K562 (cell line): ENCODE results near the gene HDLBP.

Experiments
- CBX2 ChIP-seq: fragments of 200-600 bp; sonication (generic); IDR thresholded peaks from one replicate; pipeline ENCODE4 v1.6.1; 2012; ENCODE audit warnings: mild to moderate bottlenecking, low read length, inconsistent platforms; ENCODE audit not compliant: insufficient read depth, poor library complexity, severe bottlenecking
- GABPA ChIP-seq: fragments of 200-800 bp; sonication (Bioruptor generic); conservative IDR thresholded peaks from 2 replicates; pipeline ENCODE4 v1.6.1; 2016; ENCODE audit warnings: low read depth, missing genetic modification characterization, missing compliant biosample characterization
- GMEB1 ChIP-seq: fragments of 250-450 bp; sonication (Bioruptor Pico); IDR thresholded peaks from 2 replicates; pipeline ENCODE4 v1.4.0; 2020; ENCODE audit warnings: mild to moderate bottlenecking
- HDGF ChIP-seq: fragments of 450-650 bp; IDR thresholded peaks from 2 replicates; pipeline ENCODE4 v1.6.1; 2016
- MXI1 ChIP-seq: IDR thresholded peaks from 2 replicates; pipeline ENCODE4 v1.6.1; 2011; ENCODE audit warnings: low read depth, mild to moderate bottlenecking, improper control_type of control experiment, low read length
- NBN ChIP-seq: fragments of 450-650 bp; IDR thresholded peaks from 2 replicates; pipeline ENCODE4 v1.6.1; 2016; ENCODE audit warnings: low read depth, mild to moderate bottlenecking
- TGIF2 ChIP-seq: sonication (generic); formaldehyde crosslinking; IDR thresholded peaks from 2 replicates; pipeline ENCODE4 v1.8.1; 2022; ENCODE audit warnings: mild to moderate bottlenecking, missing genetic modification reagents, moderate library complexity
- ZBTB40 ChIP-seq, 2 experiments: fragments of 450-650 bp in 1 of 2; sonication (generic) in 1 of 2; formaldehyde crosslinking in 1 of 2; IDR thresholded peaks; 2 replicates each; pipeline versions ENCODE4 v1.7.1 to v1.9.0; 2016 to 2022; ENCODE audit warnings: inconsistent platforms in 1 of 2, mild to moderate bottlenecking in 1 of 2, missing genetic modification reagents in 1 of 2

GRCh38 chr2:241203218-241204009 lies 112.1 kb downstream of the HDLBP start:
- TF ChIP-seq NBN (no peak), GABPA (tag) (no peak), CBX2 (no peak), ZBTB40 (IDR thresholded peaks at IDR 0.05) (no peak), ZBTB40 (CRISPR knock-in tag; IDR thresholded peaks at IDR 0.05) (no peak), GMEB1 (CRISPR knock-in tag) (no peak), HDGF (no peak), MXI1 (no peak), TGIF2 (CRISPR knock-in tag) (no peak)
